A673 (cell line): ENCODE data around the gene HEMK1.

ENCODE experiments used
- CTCF ChIP-seq: fragments of 300-800, 200-600 bp; sonication (generic); conservative IDR thresholded peaks from 2 replicates; pipeline ENCODE4 v1.5.1; 2017; ENCODE audit warnings: low read depth, mild to moderate bottlenecking, antibody characterized with exemption, low read length, moderate library complexity, mixed read lengths
- EZH2 ChIP-seq: fragments of 200-600 bp; sonication (generic); IDR thresholded peaks from 2 replicates; pipeline ENCODE4 v1.6.1; 2017; ENCODE audit warnings: borderline replicate concordance, low read depth, mild to moderate bottlenecking, mixed read lengths, antibody characterized with exemption, low read length; ENCODE audit not compliant: poor library complexity, severe bottlenecking

- TF ChIP-seq EZH2 (no peak), CTCF (no peak)
These were observed 55.3 kb downstream of the HEMK1 start for GRCh38 chr3:50624634-50625033.
